Astrocyte (in vitro differentiated cells and primary cell): ENCODE data around the gene GINS3.

Source experiments
- CTCF ChIP-seq: IDR thresholded peaks from 2 replicates; pipeline ENCODE4 v1.5.1; 2011; ENCODE audit warnings: low read depth, mild to moderate bottlenecking, inconsistent platforms, low read length, moderate library complexity; ENCODE audit not compliant: insufficient read depth
- EZH2 ChIP-seq: IDR thresholded peaks from 2 replicates; pipeline ENCODE4 v1.6.1; 2012; ENCODE audit warnings: mild to moderate bottlenecking, low read length, inconsistent platforms; ENCODE audit not compliant: insufficient read depth

- TF ChIP-seq CTCF (no peak), EZH2 (no peak)
These were observed 21.1 kb downstream of the GINS3 start for GRCh38 chr16:58413359-58413758.
